OCI-LY1 (cell line): ENCODE results near the gene SMURF2.

ENCODE experiments used
- CTCF ChIP-seq: fragments of 200-600 bp; sonication (generic), shearing (Covaris generic); IDR thresholded peaks from 2 replicates; pipeline ENCODE4 v1.5.1; 2017; ENCODE audit warnings: mild to moderate bottlenecking, antibody characterized with exemption, low read length, moderate library complexity, mixed read lengths
- EZH2 ChIP-seq: fragments of 200-600 bp; sonication (generic), shearing (Covaris generic); IDR thresholded peaks from 2 replicates; pipeline ENCODE4 v1.8.0; 2017; ENCODE audit warnings: borderline replicate concordance, mixed run types, mild to moderate bottlenecking, antibody characterized with exemption, low read length, moderate library complexity, mixed read lengths

DNA sequence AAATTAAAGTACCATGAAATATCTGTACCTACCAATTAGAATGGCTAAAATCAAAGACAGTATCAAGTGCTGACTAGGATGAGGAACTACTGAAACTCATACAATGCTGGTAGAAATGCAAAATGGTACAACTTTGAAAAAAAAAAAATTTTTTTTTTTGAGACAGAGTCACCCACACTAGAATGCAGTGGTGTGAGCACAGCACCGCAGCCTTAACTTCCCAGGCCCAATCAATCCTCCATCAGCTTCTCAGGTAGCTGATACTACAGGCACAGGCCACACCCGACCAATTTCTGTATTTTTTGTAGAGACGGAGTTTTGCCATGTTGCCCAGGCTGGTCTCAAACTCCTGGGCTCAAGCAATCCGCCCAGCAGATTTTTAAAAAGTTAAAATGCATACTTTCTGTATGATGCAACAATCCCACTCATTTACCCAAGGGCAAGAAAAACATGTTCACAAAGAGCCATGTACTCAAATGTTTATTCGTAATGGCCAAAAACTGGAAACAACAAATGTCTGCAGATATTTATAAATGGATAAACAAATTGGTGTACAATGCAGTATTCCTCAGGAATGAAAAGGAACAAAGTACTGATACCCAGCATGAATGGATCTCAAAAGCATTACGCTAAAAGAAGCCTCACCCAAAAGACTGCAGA is 8.7 kb downstream of the SMURF2 start:
- TF ChIP-seq CTCF (no peak), EZH2 (no peak)
